NCI-H2107 treated with DMSO at 0.1 percent for 48 hours (cell line): ENCODE measurements around the gene NACC2.

Experiments used
- DNase-seq: peaks from one replicate; lab custom pipeline; 2025; ENCODE audit not compliant: unreplicated experiment; lab: John Stamatoyannopoulos, UW

The NACC2 gene

GRCh38 chr9:135965124-135965756 lies 129.8 kb downstream of the NACC2 start:
- no peak for DNase-seq

- DNase-seq, result no peak
Measured at GRCh38 chr9:135963938-135964337, 131.2 kb downstream of the NACC2 start.

GRCh38 chr9:135963338-135963737 lies 131.8 kb downstream of the NACC2 start:
- no peak for DNase-seq

GRCh38 chr9:135962696-135963307 lies 132.3 kb downstream of the NACC2 start:
- no peak for DNase-seq

GRCh38 chr9:135961811-135962695 lies 133.0 kb downstream of the NACC2 start:
- no peak for DNase-seq

- DNase-seq, result peak; percentile 83
Measured at GRCh38 chr9:135961277-135961715, 133.8 kb downstream of the NACC2 start, which contains the start of gene UBAC1. UBAC1 (minus strand) TSS chr9:135961373; CDS start chr9:135961162, 211 bp downstream.

GRCh38 chr9:135960411-135961276 lies 134.4 kb downstream of the NACC2 start:
- DNase-seq, result no peak

- DNase-seq, result no peak
Measured at GRCh38 chr9:135959814-135960213, 135.3 kb downstream of the NACC2 start.

- DNase-seq, result no peak
Measured at GRCh38 chr9:135958485-135958884, 136.6 kb downstream of the NACC2 start.

- DNase-seq, result no peak
Measured at GRCh38 chr9:135957431-135957830, 137.7 kb downstream of the NACC2 start.

GRCh38 chr9:135956802-135957174 lies 138.3 kb downstream of the NACC2 start:
- DNase-seq, result no peak
